ENCODE results near the gene PEX5. TPM values are rescaled to one million over a fixed set of nuclear protein-coding genes. Genes with fewer than 3 reads are reported as not detected.

The PEX5 gene
- polyA plus RNA-seq, 1 donor (not counting 4 experiments of a cell fraction or from before 2014, with no cell fraction given), result 14.4 TPM

DNA sequence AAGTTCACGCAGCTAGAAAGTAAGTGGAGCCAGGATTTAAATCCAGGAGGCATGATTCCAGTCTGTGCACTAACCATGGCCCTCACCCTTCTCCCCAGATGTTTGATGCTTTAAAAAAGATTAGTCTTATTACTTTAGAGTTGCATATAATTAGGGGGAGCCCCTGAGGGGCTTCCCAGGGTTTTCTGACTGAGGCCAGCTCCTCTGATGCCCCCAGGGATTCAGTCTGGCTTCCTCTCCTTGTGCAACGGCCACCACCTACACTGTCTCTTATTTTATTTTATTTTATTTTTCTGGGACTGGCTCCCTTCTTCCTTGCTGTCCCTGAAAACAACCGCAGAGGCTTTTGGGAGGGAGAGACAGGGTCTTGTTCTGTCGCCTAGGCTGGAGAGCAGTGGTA lies 36.7 kb upstream of the PEX5 start:
- H3K4me1 ChIP-seq (ENCODE audit: control insufficient read depth, extremely low read depth, insufficient read depth, low read length), result peaks cover 16% of the 10 kb centered on the region
- no peak overlapping the region for H2AFZ ChIP-seq (ENCODE audit: control insufficient read depth, low read length)
- H3K36me3 ChIP-seq (ENCODE audit: control insufficient read depth in 2 of 2, extremely low read depth in 1 of 2, insufficient read depth in 2 of 2, low read length in 2 of 2), result peaks cover 16 to 28% of the 10 kb centered on the region in 2 experiments
- no peaks in the 10 kb centered on the region for H3K9me3 ChIP-seq (ENCODE audit: control insufficient read depth, low read depth, low read length)
- H3K27me3 ChIP-seq (ENCODE audit: control insufficient read depth, extremely low read depth, insufficient read depth, low read length), result no peaks in the 10 kb centered on the region
- DNase-seq (ENCODE audit: low read depth, low spot score), result no peak
- no peak overlapping the region for H3K4me2 ChIP-seq (ENCODE audit: control insufficient read depth, extremely low read depth, insufficient read depth, low read depth, low read length)
- H4K20me1 ChIP-seq (ENCODE audit: control insufficient read depth, extremely low read depth, insufficient read depth, low read length), result no peaks in the 10 kb centered on the region
- no peak for FAIRE-seq
- H3K9ac ChIP-seq (ENCODE audit: control insufficient read depth, extremely low read depth, insufficient read depth, low read length), result no peak overlapping the region
- H3K9me1 ChIP-seq (ENCODE audit: control insufficient read depth, extremely low read depth, insufficient read depth, low read length), result no peaks in the 10 kb centered on the region
- H3K27ac ChIP-seq (ENCODE audit: control insufficient read depth, insufficient read depth, low read length), result no peak overlapping the region
- no peak for TF ChIP-seq EZH2 (IDR thresholded peaks at IDR 0.05; ENCODE audit: low read length)
- TF ChIP-seq, protein P1, sequence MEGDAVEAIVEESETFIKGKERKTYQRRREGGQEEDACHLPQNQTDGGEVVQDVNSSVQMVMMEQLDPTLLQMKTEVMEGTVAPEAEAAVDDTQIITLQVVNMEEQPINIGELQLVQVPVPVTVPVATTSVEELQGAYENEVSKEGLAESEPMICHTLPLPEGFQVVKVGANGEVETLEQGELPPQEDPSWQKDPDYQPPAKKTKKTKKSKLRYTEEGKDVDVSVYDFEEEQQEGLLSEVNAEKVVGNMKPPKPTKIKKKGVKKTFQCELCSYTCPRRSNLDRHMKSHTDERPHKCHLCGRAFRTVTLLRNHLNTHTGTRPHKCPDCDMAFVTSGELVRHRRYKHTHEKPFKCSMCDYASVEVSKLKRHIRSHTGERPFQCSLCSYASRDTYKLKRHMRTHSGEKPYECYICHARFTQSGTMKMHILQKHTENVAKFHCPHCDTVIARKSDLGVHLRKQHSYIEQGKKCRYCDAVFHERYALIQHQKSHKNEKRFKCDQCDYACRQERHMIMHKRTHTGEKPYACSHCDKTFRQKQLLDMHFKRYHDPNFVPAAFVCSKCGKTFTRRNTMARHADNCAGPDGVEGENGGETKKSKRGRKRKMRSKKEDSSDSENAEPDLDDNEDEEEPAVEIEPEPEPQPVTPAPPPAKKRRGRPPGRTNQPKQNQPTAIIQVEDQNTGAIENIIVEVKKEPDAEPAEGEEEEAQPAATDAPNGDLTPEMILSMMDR (optimal IDR thresholded peaks at IDR 0.05 in 1 of 3, IDR thresholded peaks at IDR 0.05 in 1 of 3, conservative IDR thresholded peaks at IDR 0.05 in 1 of 3; ENCODE audit: extremely low read depth in 1 of 3, insufficient read depth in 2 of 3, low read length in 3 of 3), result no peak
- H3K79me2 ChIP-seq (ENCODE audit: control insufficient read depth, insufficient read depth, low read length), result no peaks in the 10 kb centered on the region
- no peak overlapping the region for H3K4me3 ChIP-seq (ENCODE audit: control insufficient read depth in 2 of 3, extremely low read depth in 1 of 3, insufficient read depth in 2 of 3, low read depth in 1 of 3, low read length in 3 of 3)
- dilution Hi-C loops (cut with MboI; ENCODE audit: extremely low pct_ligation_motif_present, low sequenced_read_pairs), result no loop called here

DNA sequence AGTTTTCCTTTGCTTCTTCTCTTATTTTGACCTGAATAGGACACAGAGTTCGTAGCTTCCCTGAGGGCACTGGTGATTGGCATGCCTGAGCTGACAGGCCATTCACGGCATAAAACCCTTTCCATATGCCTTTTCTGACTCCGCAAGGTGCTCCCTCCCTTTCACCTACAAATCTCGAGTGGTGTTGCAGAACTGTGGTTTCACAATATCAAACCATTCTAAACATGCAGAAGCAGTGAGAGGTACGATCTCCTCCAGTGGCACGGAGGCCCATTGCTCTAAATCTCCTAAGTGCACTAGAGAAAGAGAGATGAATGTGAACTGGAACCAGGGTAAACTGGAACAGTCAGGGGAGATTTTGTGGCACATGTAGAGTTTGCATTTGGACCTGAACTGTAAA lies 35.4 kb upstream of the PEX5 start:
- dilution Hi-C loops (cut with MboI; ENCODE audit: extremely low pct_ligation_motif_present, low sequenced_read_pairs), result no loop called here
- peak; percentile 9 for FAIRE-seq
- H3K27ac ChIP-seq (ENCODE audit: control insufficient read depth, insufficient read depth, low read length), result no peak overlapping the region

More for the DNA sequence above, 35.4 kb upstream of the PEX5 start:
- Histone ChIP-seq H3K9me3 (ENCODE audit: control insufficient read depth, low read depth, low read length) (no peaks in the 10 kb centered on the region), H3K36me3 (ENCODE audit: control insufficient read depth in 2 of 2, extremely low read depth in 1 of 2, insufficient read depth in 2 of 2, low read length in 2 of 2) (peaks cover 9 to 23% of the 10 kb centered on the region in 2 experiments), H3K27me3 (ENCODE audit: control insufficient read depth, extremely low read depth, insufficient read depth, low read length) (no peaks in the 10 kb centered on the region), H3K9me1 (ENCODE audit: control insufficient read depth, extremely low read depth, insufficient read depth, low read length) (no peaks in the 10 kb centered on the region), H3K4me1 (ENCODE audit: control insufficient read depth, extremely low read depth, insufficient read depth, low read length) (peaks cover 16% of the 10 kb centered on the region), H3K4me3 (ENCODE audit: control insufficient read depth in 2 of 3, extremely low read depth in 1 of 3, insufficient read depth in 2 of 3, low read depth in 1 of 3, low read length in 3 of 3) (no peak overlapping the region), H3K79me2 (ENCODE audit: control insufficient read depth, insufficient read depth, low read length) (no peaks in the 10 kb centered on the region), H3K4me2 (ENCODE audit: control insufficient read depth, extremely low read depth, insufficient read depth, low read depth, low read length) (no peak overlapping the region), H4K20me1 (ENCODE audit: control insufficient read depth, extremely low read depth, insufficient read depth, low read length) (no peaks in the 10 kb centered on the region), H3K9ac (ENCODE audit: control insufficient read depth, extremely low read depth, insufficient read depth, low read length) (no peak overlapping the region), H2AFZ (ENCODE audit: control insufficient read depth, low read length) (no peak overlapping the region)
- TF ChIP-seq, protein P1 (optimal IDR thresholded peaks at IDR 0.05 in 1 of 3, IDR thresholded peaks at IDR 0.05 in 1 of 3, conservative IDR thresholded peaks at IDR 0.05 in 1 of 3; ENCODE audit: extremely low read depth in 1 of 3, insufficient read depth in 2 of 3, low read length in 3 of 3), result no peak
- TF ChIP-seq EZH2 (IDR thresholded peaks at IDR 0.05; ENCODE audit: low read length), result no peak
- DNase-seq (ENCODE audit: low read depth, low spot score), result no peak

All from keratinocyte (primary cell).